GM19099 (cell line): ENCODE measurements around the gene CEBPE.
A peak's percentile ranks its signal among the peaks of the same experiment; 100 is the strongest.

Experiments used
- POLR2A ChIP-seq: IDR thresholded peaks from 3 replicates; pipeline ENCODE4 v1.6.1; 2011; ENCODE audit warnings: low read depth; ENCODE audit not compliant: insufficient read length; ENCODE audit errors: extremely low read depth

CEBPE gene

GRCh38 chr14:23090254-23090636 lies 28.8 kb downstream of the CEBPE start:
- no peak for TF ChIP-seq POLR2A

GRCh38 chr14:23089498-23090253 lies 29.4 kb downstream of the CEBPE start:
- no peak for TF ChIP-seq POLR2A

- TF ChIP-seq POLR2A = no peak
These were observed 32.5 kb downstream of the CEBPE start for GRCh38 chr14:23086565-23086964.

- TF ChIP-seq POLR2A = no peak
These were observed 33.6 kb downstream of the CEBPE start for GRCh38 chr14:23085458-23085857.

GRCh38 chr14:23080474-23080873 lies 38.6 kb downstream of the CEBPE start:
- TF ChIP-seq POLR2A = no peak

GRCh38 chr14:23079716-23080115 lies 39.3 kb downstream of the CEBPE start:
- no peak for TF ChIP-seq POLR2A

GRCh38 chr14:23078692-23079116 lies 40.4 kb downstream of the CEBPE start:
- TF ChIP-seq POLR2A = no peak

- no peak for TF ChIP-seq POLR2A
These were observed 41.1 kb downstream of the CEBPE start for GRCh38 chr14:23077962-23078361.

GRCh38 chr14:23076785-23077408 lies 42.2 kb downstream of the CEBPE start:
- TF ChIP-seq POLR2A = no peak

GRCh38 chr14:23074906-23075305 lies 44.1 kb downstream of the CEBPE start:
- TF ChIP-seq POLR2A = no peak

GRCh38 chr14:23071921-23072539 lies 47.0 kb downstream of the CEBPE start:
- TF ChIP-seq POLR2A = no peak

- TF ChIP-seq POLR2A = peak; percentile 84
These were observed 47.7 kb downstream of the CEBPE start for GRCh38 chr14:23071244-23071920.

GRCh38 chr14:23070262-23071129 lies 48.6 kb downstream of the CEBPE start:
- TF ChIP-seq POLR2A = no peak

GRCh38 chr14:23069413-23069806 lies 49.6 kb downstream of the CEBPE start:
- TF ChIP-seq POLR2A = no peak

- TF ChIP-seq POLR2A = no peak
These were observed 50.2 kb downstream of the CEBPE start for GRCh38 chr14:23068789-23069412.
